Stimulated activated CD4-positive, alpha-beta T cell treated with anti-CD3 and anti-CD28 coated beads, Interleukin-15, amount 100 ng/mL, for 48 hours (primary cell): Measurements from ENCODE around the gene COL11A1.
"Not testable (repeated sequence)": the region's sequence is repeated elsewhere in the genome, so short reads cannot be mapped to it uniquely, and the experiment has no call there.

Experiments used
- DNase-seq, 2 donors: peaks; one replicate each; pipeline ENCODE4 v3.0.0-alpha.2; 2020; ENCODE audit warnings: low read depth in 2 of 2

Gene COL11A1

DNA sequence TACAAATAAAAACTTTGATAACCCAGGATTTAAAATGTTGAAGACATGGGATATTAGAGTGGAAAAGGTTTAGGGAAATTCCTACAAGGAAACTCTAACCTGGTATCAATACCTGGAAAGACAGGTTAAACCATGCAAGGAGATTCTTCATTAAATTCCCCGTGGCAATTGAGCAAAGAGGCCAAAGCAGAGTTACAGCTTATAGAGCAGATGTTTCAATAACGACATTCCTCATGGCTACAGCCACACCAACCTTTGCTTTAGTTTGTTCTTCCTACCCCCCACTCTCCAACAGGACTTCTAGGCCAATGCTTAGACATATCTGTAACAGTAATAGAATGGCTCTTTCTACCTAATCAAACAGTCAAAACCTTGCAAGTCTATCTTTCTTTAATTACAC is 271.3 kb downstream of the COL11A1 start:
- DNase-seq, result no peak

DNA sequence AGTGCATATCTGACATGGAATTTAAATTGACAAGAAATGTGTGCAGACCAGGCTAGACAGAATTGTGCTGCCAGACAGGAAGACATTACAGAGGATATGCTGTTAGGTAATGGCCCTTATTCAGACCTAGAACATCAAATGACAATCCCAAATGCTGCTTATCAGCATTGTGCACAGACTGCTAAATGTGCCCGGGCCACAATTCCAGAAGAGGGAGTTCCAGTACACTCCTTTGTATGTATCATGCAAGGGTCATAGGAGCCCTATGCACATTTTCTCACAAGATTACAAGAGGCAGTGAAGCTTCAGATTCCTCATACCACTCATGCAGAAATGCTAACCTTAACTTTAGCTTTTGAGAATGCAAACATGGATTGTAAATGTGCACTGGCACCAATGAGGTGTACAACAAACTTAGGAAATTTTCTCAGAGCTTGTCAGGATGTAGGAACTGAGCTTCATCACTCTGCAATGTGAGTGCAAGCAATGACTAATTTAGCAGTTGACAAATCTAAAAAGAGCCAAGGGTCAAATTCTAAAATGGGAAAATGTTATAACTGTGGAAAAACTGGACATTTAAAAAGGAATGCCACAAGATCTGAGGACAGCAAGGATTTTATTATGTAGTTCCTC is 273.5 kb downstream of the COL11A1 start:
- DNase-seq, result no peak

DNA sequence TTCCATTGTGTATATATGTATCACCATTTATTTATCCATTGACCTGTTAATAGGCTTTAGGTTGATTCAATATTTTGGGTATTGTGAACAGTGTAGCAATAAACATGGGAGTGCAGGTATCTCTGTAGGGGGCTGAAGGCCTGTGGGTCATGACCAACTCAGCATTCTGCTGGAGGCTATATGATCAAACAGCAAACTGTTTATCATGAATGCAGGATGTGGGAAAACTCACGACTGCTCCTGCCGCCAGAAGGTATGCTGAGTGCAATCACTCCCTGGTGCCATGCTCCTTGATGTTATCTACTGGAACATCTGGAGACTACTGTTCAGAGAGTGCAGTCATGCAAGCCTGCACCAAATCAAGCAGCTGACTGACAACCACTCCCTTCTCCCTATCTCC is 275.2 kb downstream of the COL11A1 start:
- no peak for DNase-seq

DNA sequence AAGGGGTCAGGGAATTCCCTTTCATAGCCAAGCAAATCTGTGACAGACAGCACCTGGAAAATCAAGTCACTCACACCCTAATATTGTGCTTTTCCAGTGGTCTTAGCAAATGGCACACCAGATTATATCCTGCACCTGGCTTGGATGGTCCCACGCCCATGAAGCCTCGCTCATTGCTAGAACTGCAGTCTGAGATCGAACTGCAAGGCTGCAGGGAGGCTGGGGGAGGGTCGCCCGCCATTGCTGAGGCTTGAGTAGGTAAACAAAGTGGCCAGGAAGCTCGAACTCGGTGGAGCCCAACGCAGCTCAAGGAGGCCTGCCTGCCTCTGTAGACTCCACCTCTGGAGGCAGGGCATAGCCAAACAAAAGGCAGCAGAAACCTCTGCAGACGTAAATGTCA is 281.6 kb downstream of the COL11A1 start:
- not testable (repeated sequence) for DNase-seq
